HL-60 (cell line): ENCODE results near the gene CHST11.

Source experiments
- DNase-seq, 2 experiments: peaks; one replicate each; pipeline ENCODE4 v3.0.0-alpha.2; 2010 to 2020; ENCODE audit warnings: low read depth in 1 of 2, low spot score in 1 of 2
- H3K27ac ChIP-seq: fragments of 250-450 bp; sonication (Bioruptor Pico); replicated peaks from 2 replicates; pipeline ENCODE4 v1.5.1; 2020; ENCODE audit warnings: mild to moderate bottlenecking, moderate library complexity
- H3K27me3 ChIP-seq: fragments of 250-450 bp; sonication (Bioruptor Pico); 2 replicates; pipeline ENCODE4 v1.5.1; 2021; ENCODE audit warnings: mild to moderate bottlenecking, moderate library complexity; ENCODE audit not compliant: insufficient read depth, poor library complexity, severe bottlenecking
- H3K4me3 ChIP-seq: replicated peaks from 2 replicates; pipeline ENCODE4 v1.5.1; 2011; ENCODE audit warnings: mild to moderate bottlenecking, control low read depth, low read length; ENCODE audit not compliant: insufficient read depth
- CTCF ChIP-seq: IDR thresholded peaks from one replicate; pipeline ENCODE4 v1.5.1; 2011; ENCODE audit warnings: low read length, control low read depth, inconsistent platforms; ENCODE audit not compliant: insufficient read depth
- GABPA ChIP-seq: IDR thresholded peaks from 2 replicates; pipeline ENCODE4 v1.6.1; 2012; ENCODE audit warnings: low read depth
- POLR2AphosphoS5 ChIP-seq: IDR thresholded peaks from 2 replicates; pipeline ENCODE4 v1.6.1; 2012; ENCODE audit warnings: low read depth
- REST ChIP-seq: IDR thresholded peaks from 2 replicates; pipeline ENCODE4 v1.6.1; 2012; ENCODE audit warnings: low read depth; ENCODE audit not compliant: insufficient replicate concordance
- SPI1 ChIP-seq: IDR thresholded peaks from 2 replicates; pipeline ENCODE4 v1.6.1; 2012; ENCODE audit warnings: low read depth, mild to moderate bottlenecking, borderline replicate concordance

The CHST11 gene

GRCh38 chr12:104752016-104752415, 295.3 kb downstream of the CHST11 start:
- no peak for DNase-seq

GRCh38 chr12:104752881-104753280, 296.1 kb downstream of the CHST11 start:
- H3K27ac ChIP-seq = no peak overlapping the region
- H3K4me3 ChIP-seq = no peak overlapping the region
- TF ChIP-seq SPI1 (no peak), CTCF (no peak), REST (no peak)
- no peaks in the 10 kb centered on the region for H3K27me3 ChIP-seq
- DNase-seq = no peak

More at GRCh38 chr12:104752016-104752415, 295.3 kb downstream of the CHST11 start:
- TF ChIP-seq REST = no peak
- TF ChIP-seq SPI1 = no peak
- TF ChIP-seq CTCF = no peak
- no peak for TF ChIP-seq GABPA
- TF ChIP-seq POLR2AphosphoS5 = no peak
- Histone ChIP-seq H3K27me3 (no peaks in the 10 kb centered on the region), H3K4me3 (no peak overlapping the region), H3K27ac (no peak overlapping the region)

- TF ChIP-seq CTCF = no peak
- no peak for TF ChIP-seq GABPA
- no peak for TF ChIP-seq REST
- TF ChIP-seq SPI1 = no peak
- TF ChIP-seq POLR2AphosphoS5 = no peak
- DNase-seq = no peak
- Histone ChIP-seq H3K4me3 (no peak overlapping the region), H3K27me3 (no peaks in the 10 kb centered on the region), H3K27ac (no peak overlapping the region)
Measured at GRCh38 chr12:104756901-104757300, 300.2 kb downstream of the CHST11 start.
